HEK293T (cell line): ENCODE data around the gene TTC12.

Source experiments
- CTCF ChIA-PET: fragments of 350-600 bp; formaldehyde crosslinking; extraction: SDS; loops from one replicate; lab custom pipeline; 2021; ENCODE audit warnings: antibody characterized with exemption, inconsistent platforms; lab: Yijun Ruan, JAX
- POLR2A ChIA-PET: fragments of 350-600 bp; formaldehyde crosslinking; extraction: SDS; loops from one replicate; lab custom pipeline; 2020; ENCODE audit warnings: antibody characterized with exemption, inconsistent platforms; lab: Yijun Ruan, JAX
- DNase-seq: peaks from one replicate; pipeline ENCODE4 v3.0.0; 2012; ENCODE audit warnings: mixed read lengths; ENCODE audit errors: extremely low spot score
- ARNT ChIP-seq: fragments of 450-650 bp; IDR thresholded peaks from 2 replicates; pipeline ENCODE4 v1.6.1; 2017; ENCODE audit warnings: mild to moderate bottlenecking
- BHLHE40 ChIP-seq: fragments of 450-650 bp; IDR thresholded peaks from 2 replicates; pipeline ENCODE4 v1.6.1; 2016; ENCODE audit warnings: mild to moderate bottlenecking, moderate library complexity, borderline replicate concordance
- CTBP1 ChIP-seq: fragments of 450-650 bp; IDR thresholded peaks from 2 replicates; pipeline ENCODE4 v1.6.1; 2016; ENCODE audit warnings: borderline replicate concordance
- ELF4 ChIP-seq: fragments of 450-650 bp; IDR thresholded peaks from 2 replicates; pipeline ENCODE4 v1.6.1; 2017; ENCODE audit warnings: antibody characterized with exemption
- FOXA1 ChIP-seq: fragments of 450-650 bp; IDR thresholded peaks from 2 replicates; pipeline ENCODE4 v1.6.1; 2016; ENCODE audit warnings: mild to moderate bottlenecking
- FOXK2 ChIP-seq: fragments of 450-650 bp; IDR thresholded peaks from 2 replicates; pipeline ENCODE4 v1.6.1; 2016; ENCODE audit warnings: mild to moderate bottlenecking
- FOXM1 ChIP-seq: fragments of 450-650 bp; IDR thresholded peaks from 2 replicates; pipeline ENCODE4 v1.6.1; 2017; ENCODE audit warnings: mild to moderate bottlenecking, borderline replicate concordance
- HDGF ChIP-seq: fragments of 450-650 bp; IDR thresholded peaks from 2 replicates; pipeline ENCODE4 v1.6.1; 2017; ENCODE audit warnings: antibody characterized with exemption, borderline replicate concordance
- L3MBTL2 ChIP-seq: fragments of 450-650 bp; conservative IDR thresholded peaks from 2 replicates; pipeline ENCODE4 v1.6.1; 2016; ENCODE audit warnings: mild to moderate bottlenecking
- LEF1 ChIP-seq: fragments of 450-650 bp; IDR thresholded peaks from 2 replicates; pipeline ENCODE4 v1.6.1; 2017; ENCODE audit warnings: mild to moderate bottlenecking, borderline replicate concordance
- NFRKB ChIP-seq: fragments of 450-650 bp; IDR thresholded peaks from 2 replicates; pipeline ENCODE4 v1.6.1; 2016; ENCODE audit warnings: mild to moderate bottlenecking, moderate library complexity
- SP1 ChIP-seq: fragments of 450-650 bp; IDR thresholded peaks from 2 replicates; pipeline ENCODE4 v1.6.1; 2017
- SUZ12 ChIP-seq: fragments of 450-650 bp; IDR thresholded peaks from 2 replicates; pipeline ENCODE4 v1.6.1; 2016; ENCODE audit warnings: mild to moderate bottlenecking
- TARDBP ChIP-seq: fragments of 450-650 bp; IDR thresholded peaks from 2 replicates; pipeline ENCODE4 v1.6.1; 2016
- ZNF384 ChIP-seq: fragments of 450-650 bp; IDR thresholded peaks from 2 replicates; pipeline ENCODE4 v1.6.1; 2016
- TF ChIP-seq, protein P1 (sequence below): fragments of 450-650 bp; IDR thresholded peaks from 2 replicates; pipeline ENCODE4 v1.6.1; 2016

TTC12 gene

DNA sequence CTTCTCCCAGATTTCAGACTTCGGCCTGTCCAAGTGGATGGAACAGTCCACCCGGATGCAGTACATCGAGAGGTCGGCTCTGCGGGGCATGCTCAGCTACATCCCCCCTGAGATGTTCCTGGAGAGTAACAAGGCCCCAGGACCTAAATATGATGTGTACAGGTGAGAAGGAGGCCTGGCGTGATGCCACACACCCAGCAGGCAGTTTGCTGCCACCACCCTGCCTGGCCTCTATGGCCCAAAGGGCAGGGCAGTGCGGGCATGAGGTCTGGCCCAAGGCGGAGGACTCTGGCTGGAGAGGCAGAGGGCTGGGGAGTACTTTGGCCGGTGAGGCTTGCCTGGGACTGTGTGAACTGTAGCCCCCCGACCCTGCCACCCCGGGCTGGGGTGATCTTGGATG is 80.5 kb downstream of the TTC12 start:
- CTCF ChIA-PET = interaction anchor here (0.6 kb wide), 1 partner anchor 868 kb away, joined by 3 read pairs; no protein-coding TSS in a partner anchor
- no peak for TF ChIP-seq HDGF
- TF ChIP-seq SP1 = no peak
- no peak for TF ChIP-seq ELF4
- TF ChIP-seq ARNT = no peak
- POLR2A ChIA-PET = no interaction called here

DNA sequence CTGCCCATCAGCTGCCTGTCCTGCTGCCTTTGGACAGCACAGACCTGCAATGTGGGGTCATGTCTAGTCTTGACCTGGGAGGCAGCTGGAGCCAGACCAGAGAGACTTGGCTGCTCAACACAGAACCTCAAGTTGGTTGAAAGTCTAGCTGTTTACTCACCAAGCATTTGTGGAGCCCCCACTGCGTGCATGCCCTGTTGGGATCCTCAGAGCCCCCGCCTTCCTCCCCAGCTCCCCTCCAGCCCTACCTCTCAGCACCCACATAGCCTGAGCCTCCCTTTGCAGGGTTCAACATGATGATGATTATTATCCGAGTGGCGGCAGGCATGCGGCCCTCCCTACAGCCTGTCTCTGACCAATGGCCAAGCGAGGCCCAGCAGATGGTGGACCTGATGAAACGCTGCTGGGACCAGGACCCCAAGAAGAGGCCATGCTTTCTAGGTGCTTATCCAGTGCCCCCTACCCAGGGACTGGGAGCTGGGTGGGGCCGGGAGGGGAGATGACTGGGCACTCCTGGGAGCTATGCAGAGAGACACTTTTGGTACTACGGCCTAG is 81.5 kb downstream of the TTC12 start:
- ChIA-PET CTCF (no interaction called here), POLR2A (no interaction called here)
- no peak for DNase-seq
- no peak for TF ChIP-seq HDGF

More for the DNA sequence above, 80.5 kb downstream of the TTC12 start:
- no peak for DNase-seq

DNA sequence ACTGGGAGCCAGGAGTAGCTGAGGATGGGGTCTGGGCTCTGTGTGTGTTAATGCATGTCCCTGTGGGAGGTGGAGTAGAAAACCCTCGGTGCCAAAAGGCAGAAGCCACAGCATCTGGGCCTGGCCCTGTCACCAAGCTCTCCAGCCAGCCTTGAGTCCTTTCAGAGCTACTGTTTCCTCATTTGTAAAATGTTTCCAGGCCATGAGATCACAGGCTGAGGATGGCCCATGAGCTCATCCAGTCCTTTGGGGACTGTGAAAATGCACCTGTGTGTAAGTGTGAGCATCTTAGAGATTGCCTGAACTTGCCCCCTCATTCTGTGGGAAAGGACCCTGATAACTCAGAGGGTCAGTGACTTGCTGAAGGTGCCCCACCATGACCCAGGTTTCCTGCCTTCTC is 82.3 kb downstream of the TTC12 start:
- TF ChIP-seq L3MBTL2 = no peak
- no peak for TF ChIP-seq HDGF
- no peak for TF ChIP-seq CTBP1
- DNase-seq = no peak
- CTCF ChIA-PET = no interaction called here
- POLR2A ChIA-PET = no interaction called here

DNA sequence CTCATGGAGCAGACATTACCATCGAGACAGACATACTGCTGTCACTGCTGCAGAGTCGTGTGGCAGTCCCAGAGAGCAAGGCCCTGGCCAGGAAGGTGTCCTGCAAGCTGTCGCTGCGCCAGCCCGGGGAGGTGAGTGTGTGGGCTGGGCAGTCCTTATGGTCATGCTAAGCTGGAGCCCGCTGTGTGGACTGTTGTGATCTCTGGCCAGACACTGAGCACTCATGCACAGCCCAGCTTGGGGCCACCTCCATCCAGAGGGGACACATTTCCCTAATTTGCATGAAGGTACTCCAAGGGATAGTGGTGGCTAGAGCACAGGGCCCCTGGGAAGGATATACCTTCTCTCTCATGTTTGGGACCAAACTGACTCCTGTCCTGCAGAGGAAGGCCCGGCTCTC is 82.8 kb downstream of the TTC12 start:
- POLR2A ChIA-PET = no interaction called here
- TF ChIP-seq HDGF = no peak
- no peak for DNase-seq
- CTCF ChIA-PET = no interaction called here

DNA sequence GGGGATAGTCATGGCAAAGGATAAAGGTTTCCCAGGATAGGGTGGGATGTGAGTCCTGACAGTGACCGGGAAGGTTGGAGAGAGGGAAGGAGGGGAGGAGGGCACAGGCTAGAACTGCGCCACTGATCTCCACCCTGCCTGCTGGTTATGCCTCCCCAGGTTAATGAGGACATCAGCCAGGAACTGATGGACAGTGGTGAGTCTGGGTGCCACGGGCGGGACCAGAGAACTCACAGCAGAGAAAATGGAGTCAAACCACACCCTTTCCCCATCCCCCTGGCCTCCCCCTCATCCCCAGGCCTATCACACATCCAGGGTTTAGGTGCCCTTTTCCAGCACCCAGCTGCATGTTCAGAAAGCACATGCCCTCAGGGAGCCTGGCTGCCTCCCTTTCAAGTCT is 83.4 kb downstream of the TTC12 start:
- TF ChIP-seq SUZ12 (no peak), HDGF (no peak), BHLHE40 (no peak), CTBP1 (no peak), NFRKB (no peak), TARDBP (no peak), FOXM1 (no peak), SP1 (no peak), ELF4 (no peak), FOXA1 (no peak), FOXK2 (no peak), ARNT (no peak), L3MBTL2 (no peak)
- CTCF ChIA-PET = no interaction called here
- no peak for DNase-seq
- POLR2A ChIA-PET = no interaction called here

DNA sequence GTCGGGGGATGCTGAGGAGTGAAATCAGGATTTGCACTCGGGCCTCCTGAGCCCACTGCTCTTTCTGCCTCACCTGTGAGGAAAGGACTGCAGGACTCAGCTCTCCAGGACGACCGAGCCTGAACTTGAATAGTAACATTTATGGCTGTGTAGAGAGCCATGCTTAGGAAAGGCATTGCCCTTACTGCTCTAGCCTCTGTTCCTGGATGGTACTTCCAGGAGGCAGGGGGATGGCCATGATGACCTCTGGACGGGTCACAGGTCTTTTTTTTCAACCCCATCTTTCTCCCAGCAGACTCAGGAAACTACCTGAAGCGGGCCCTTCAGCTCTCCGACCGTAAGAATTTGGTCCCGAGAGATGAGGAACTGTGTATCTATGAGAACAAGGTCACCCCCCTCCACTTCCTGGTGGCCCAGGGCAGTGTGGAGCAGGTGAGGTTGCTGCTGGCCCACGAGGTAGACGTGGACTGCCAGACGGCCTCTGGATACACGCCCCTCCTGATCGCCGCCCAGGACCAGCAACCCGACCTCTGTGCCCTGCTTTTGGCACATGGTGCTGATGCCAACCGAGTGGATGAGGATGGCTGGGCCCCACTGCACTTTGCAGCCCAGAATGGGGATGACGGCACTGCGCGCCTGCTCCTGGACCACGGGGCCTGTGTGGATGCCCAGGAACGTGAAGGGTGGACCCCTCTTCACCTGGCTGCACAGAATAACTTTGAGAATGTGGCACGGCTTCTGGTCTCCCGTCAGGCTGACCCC is 84.5 kb downstream of the TTC12 start:
- DNase-seq = no peak
- CTCF ChIA-PET = no interaction called here
- POLR2A ChIA-PET = no interaction called here
- TF ChIP-seq SUZ12 (no peak), ARNT (no peak), ELF4 (no peak), CTBP1 (no peak), TARDBP (no peak), L3MBTL2 (no peak), LEF1 (no peak)
- TF ChIP-seq, protein P1, sequence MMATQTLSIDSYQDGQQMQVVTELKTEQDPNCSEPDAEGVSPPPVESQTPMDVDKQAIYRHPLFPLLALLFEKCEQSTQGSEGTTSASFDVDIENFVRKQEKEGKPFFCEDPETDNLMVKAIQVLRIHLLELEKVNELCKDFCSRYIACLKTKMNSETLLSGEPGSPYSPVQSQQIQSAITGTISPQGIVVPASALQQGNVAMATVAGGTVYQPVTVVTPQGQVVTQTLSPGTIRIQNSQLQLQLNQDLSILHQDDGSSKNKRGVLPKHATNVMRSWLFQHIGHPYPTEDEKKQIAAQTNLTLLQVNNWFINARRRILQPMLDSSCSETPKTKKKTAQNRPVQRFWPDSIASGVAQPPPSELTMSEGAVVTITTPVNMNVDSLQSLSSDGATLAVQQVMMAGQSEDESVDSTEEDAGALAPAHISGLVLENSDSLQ = no peak

DNA sequence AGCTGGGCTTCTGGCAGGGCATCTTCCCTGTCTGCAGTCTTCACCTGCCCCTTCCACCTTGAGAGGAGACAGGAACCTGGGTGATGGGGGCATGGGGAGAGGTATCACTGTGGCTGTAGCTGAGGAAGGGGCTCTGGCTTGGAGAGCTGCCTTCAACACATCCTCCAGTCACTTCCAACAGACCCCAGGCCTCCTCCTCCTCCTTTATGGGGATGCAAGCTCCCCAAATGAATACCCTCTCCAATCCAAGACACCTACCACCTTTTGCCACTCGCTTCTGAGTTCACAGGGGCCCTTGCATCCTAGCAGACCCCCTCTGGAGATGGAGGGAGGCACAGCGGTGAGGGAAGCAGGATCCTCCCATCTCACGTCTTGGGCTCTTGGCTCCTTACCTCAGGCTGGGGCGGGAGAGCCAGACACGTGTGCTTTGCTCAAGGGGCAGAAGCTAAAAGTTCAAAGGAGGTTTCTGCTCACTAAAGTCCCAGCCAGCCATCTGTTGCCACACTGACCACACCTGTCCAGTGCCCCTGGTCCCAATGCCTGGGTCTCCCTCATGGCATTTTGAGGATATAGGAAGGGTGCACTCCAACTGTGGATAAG is 86.3 kb downstream of the TTC12 start:
- TF ChIP-seq ZNF384 = no peak
- no peak for TF ChIP-seq L3MBTL2
- no peak for TF ChIP-seq TARDBP
- TF ChIP-seq FOXA1 = no peak
- no peak for TF ChIP-seq NFRKB
- TF ChIP-seq, protein P1 = no peak
- TF ChIP-seq LEF1 = no peak
- no peak for TF ChIP-seq FOXM1
- TF ChIP-seq CTBP1 = no peak
- TF ChIP-seq SP1 = no peak
- TF ChIP-seq FOXK2 = no peak
- ChIA-PET CTCF (no interaction called here), POLR2A (no interaction called here)
- no peak for DNase-seq

DNA sequence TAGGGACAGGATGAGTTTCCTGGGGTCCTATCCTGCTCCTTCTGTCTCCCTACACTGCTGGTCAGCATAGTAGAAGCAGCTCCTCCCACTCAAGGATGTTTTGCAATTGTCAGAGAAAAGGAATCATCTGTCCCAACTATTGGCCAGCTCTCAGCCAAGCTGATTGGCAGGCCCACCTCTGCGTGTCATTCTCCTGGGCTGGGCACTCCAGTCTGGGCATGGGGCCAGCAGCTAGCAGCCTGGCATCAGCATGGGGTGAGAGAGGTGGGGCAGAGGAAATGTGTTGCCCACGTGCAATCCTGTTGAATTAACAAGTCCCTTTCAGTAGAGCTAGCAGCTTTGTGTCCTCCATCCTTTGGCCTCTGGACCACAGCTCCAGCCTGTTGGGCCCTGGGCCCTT is 87.3 kb downstream of the TTC12 start:
- no peak for DNase-seq
- TF ChIP-seq HDGF = no peak
- no peak for TF ChIP-seq LEF1
- TF ChIP-seq, protein P1 = 0 out of 2 replicates have a peak, but pooled peaks have one; percentile 4
- TF ChIP-seq SP1 = no peak
- no peak for TF ChIP-seq FOXA1
- ChIA-PET CTCF (no interaction called here), POLR2A (no interaction called here)
